Measurements from ENCODE around the gene LPGAT1. TPM values are rescaled to one million over a fixed set of nuclear protein-coding genes. Genes with fewer than 3 reads are reported as not detected.

The LPGAT1 gene
- total RNA-seq, 4 donors from 2014 or later, result 26.7 to 41.4 (median 38.1) TPM

DNA sequence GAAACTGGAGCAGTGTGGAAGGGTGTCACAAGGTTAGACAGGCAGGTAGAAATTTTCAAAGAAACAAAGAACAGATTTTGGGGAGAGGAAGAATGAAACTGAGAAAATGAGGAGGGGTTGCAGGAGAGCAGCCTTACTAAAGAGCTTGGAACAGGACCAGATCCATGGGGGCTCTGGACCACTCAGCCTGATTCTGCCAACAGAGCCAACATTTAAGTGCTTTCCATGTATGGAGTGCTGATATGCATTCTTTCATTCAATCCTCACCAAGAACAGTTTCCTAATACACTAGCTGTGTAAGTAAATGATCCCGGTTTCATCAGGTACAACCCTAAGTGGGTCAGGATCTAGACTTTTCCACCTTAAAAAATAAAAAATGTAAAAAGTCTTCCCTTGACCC lies 16.2 kb downstream of the LPGAT1 start:
- Histone ChIP-seq H3K4me3 (no peak overlapping the region), H3K4me1 (no peaks in the 10 kb centered on the region), H3K27ac (no peak overlapping the region), H3K36me3 (peaks cover 0 to 50% (median 0%) of the 10 kb centered on the region in 3 donors), H3K27me3 (no peaks in the 10 kb centered on the region), H3K9me3 (no peaks in the 10 kb centered on the region)
- no peak for DNase-seq (ENCODE audit: low spot score in 2 of 2)
- WGBS, 2 donors, result 96 to 100% methylated on average over 1 of the region's 1 CpG
- TF ChIP-seq EP300 (IDR thresholded peaks at IDR 0.05) (no peak), POLR2A (IDR thresholded peaks at IDR 0.05) (no peak)
- TF ChIP-seq, protein P1, sequence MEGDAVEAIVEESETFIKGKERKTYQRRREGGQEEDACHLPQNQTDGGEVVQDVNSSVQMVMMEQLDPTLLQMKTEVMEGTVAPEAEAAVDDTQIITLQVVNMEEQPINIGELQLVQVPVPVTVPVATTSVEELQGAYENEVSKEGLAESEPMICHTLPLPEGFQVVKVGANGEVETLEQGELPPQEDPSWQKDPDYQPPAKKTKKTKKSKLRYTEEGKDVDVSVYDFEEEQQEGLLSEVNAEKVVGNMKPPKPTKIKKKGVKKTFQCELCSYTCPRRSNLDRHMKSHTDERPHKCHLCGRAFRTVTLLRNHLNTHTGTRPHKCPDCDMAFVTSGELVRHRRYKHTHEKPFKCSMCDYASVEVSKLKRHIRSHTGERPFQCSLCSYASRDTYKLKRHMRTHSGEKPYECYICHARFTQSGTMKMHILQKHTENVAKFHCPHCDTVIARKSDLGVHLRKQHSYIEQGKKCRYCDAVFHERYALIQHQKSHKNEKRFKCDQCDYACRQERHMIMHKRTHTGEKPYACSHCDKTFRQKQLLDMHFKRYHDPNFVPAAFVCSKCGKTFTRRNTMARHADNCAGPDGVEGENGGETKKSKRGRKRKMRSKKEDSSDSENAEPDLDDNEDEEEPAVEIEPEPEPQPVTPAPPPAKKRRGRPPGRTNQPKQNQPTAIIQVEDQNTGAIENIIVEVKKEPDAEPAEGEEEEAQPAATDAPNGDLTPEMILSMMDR (IDR thresholded peaks at IDR 0.05), result no peak

DNA sequence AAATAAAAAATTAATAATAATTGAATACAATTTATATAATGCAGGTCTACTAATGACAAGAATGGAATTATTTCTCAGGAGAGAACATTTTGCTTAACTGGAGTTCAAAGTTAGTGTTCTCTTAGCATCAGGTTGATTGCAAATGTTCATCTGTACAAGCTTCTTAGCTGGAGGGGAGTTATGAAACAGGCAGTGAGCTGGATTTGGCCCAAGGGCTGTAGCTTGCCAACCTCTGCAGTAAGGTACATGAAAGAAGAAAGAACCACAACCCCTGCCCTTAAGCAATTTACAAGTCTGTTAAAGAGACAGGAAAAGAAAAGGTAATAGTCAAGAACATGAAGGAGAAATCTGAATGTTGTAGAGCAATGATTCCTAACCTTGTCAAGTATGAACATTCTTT lies 17.0 kb downstream of the LPGAT1 start:
- no peaks in the 10 kb centered on the region for H3K27me3 ChIP-seq
- H3K4me3 ChIP-seq, result no peak overlapping the region
- H3K36me3 ChIP-seq, result peaks cover 0 to 50% (median 0%) of the 10 kb centered on the region in 3 donors
- no peak overlapping the region for H3K27ac ChIP-seq
- no peaks in the 10 kb centered on the region for H3K9me3 ChIP-seq
- TF ChIP-seq POLR2A (IDR thresholded peaks at IDR 0.05) (no peak), EP300 (IDR thresholded peaks at IDR 0.05) (no peak)
- TF ChIP-seq, protein P1 (IDR thresholded peaks at IDR 0.05), result no peak
- no peaks in the 10 kb centered on the region for H3K4me1 ChIP-seq
- DNase-seq (ENCODE audit: low spot score in 2 of 2), result peak in 1 of 2 donors; percentile 43

DNA sequence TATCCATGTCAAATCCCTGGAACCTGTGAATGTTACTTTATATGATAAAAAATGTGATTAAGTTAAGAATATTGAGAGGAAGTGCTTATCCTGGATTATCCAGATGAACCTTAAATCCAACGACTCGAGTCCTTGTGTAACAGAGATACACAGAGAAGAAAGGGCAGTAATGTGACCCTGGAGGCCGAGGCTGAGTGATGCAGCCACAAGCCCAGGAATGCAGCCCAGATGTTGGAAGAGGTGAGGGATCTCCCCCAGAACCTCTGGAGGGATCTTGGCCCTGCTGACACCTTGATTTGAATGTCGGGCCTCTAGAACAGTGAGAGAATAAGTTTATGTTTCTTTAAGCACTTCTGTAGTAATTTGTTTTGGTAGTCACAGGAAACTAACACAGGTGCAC lies 18.0 kb downstream of the LPGAT1 start:
- TF ChIP-seq EP300 (IDR thresholded peaks at IDR 0.05) (no peak), POLR2A (IDR thresholded peaks at IDR 0.05) (no peak)
- TF ChIP-seq, protein P1 (IDR thresholded peaks at IDR 0.05), result no peak
- Histone ChIP-seq H3K27me3 (no peaks in the 10 kb centered on the region), H3K36me3 (peaks cover 0 to 52% (median 0%) of the 10 kb centered on the region in 3 donors), H3K27ac (no peak overlapping the region), H3K4me1 (no peaks in the 10 kb centered on the region), H3K9me3 (no peaks in the 10 kb centered on the region), H3K4me3 (no peak overlapping the region)
- 71 to 84% methylated on average over 4 of the region's 4 CpGs for WGBS, 2 donors
- DNase-seq (ENCODE audit: low spot score in 2 of 2), result no peak

DNA sequence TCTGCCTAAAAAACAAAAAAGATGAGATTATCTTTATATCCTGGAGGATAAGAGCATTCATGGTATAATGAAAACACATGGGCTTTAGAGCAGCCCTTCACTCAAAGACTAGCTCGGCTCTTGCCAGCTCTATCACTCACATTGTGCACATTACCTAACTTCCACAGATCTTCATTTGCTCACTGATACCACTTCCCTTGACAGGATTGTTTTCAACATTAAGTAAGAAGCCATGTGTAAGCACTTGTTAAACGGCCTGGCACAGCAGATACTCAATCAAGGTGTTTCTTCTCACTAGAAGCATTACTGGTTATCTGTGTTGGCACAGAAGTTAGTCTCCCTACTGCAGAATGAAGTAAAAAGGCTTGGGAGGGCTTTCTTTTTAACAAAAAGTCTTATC lies 18.7 kb downstream of the LPGAT1 start:
- WGBS, 2 donors, result 84 to 92% methylated on average over 2 of the region's 2 CpGs
- DNase-seq (ENCODE audit: low spot score in 2 of 2), result no peak
- H3K4me3 ChIP-seq, result no peak overlapping the region
- H3K9me3 ChIP-seq, result no peaks in the 10 kb centered on the region
- no peak for TF ChIP-seq EP300 (IDR thresholded peaks at IDR 0.05)
- TF ChIP-seq, protein P1 (IDR thresholded peaks at IDR 0.05), result no peak
- TF ChIP-seq POLR2A (IDR thresholded peaks at IDR 0.05), result no peak
- H3K36me3 ChIP-seq, result peaks cover 0 to 58% (median 0%) of the 10 kb centered on the region in 3 donors
- no peaks in the 10 kb centered on the region for H3K4me1 ChIP-seq
- H3K27me3 ChIP-seq, result no peaks in the 10 kb centered on the region
- no peak overlapping the region for H3K27ac ChIP-seq

DNA sequence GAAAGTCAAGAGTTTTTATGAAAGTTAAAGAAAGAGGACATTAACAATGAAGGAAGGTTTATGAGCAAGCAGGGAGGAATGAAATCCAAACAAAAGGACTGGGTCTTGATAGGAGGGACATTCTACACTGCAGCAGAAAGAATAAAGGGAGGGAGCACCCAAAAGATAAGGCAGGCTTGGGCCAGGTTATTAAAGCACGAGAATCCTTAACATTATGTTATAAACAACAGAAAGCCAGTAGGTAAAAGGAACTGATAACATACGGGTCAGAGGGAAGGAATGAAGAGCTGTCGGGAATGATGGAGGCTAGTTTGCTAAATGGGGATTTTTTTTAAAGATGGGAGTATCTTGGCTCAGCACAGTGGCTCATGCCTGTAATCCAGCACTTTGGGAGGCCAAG lies 19.4 kb downstream of the LPGAT1 start:
- Histone ChIP-seq H3K36me3 (peaks cover 0 to 58% (median 0%) of the 10 kb centered on the region in 3 donors), H3K9me3 (no peaks in the 10 kb centered on the region), H3K27me3 (no peaks in the 10 kb centered on the region), H3K27ac (no peak overlapping the region), H3K4me3 (no peak overlapping the region), H3K4me1 (no peaks in the 10 kb centered on the region)
- 86 to 90% methylated on average over 3 of the region's 3 CpGs for WGBS, 2 donors
- no peak for DNase-seq (ENCODE audit: low spot score in 2 of 2)
- TF ChIP-seq EP300 (IDR thresholded peaks at IDR 0.05), result no peak
- no peak for TF ChIP-seq POLR2A (IDR thresholded peaks at IDR 0.05)
- TF ChIP-seq, protein P1 (IDR thresholded peaks at IDR 0.05), result no peak
